Measurements from ENCODE around the gene TIGD1. TPM values are rescaled to one million over a fixed set of nuclear protein-coding genes. Genes with fewer than 3 reads are reported as not detected.

TIGD1 gene
- total RNA-seq, 4 donors from 2014 or later = 1.2 to 6.5 (median 2.8) TPM

- ATAC-seq = no peak
- Histone ChIP-seq H3K36me3 (no peaks in the 10 kb centered on the region), H3K27ac (no peak overlapping the region), H3K4me1 (peaks cover 0 to 44% (median 25%) of the 10 kb centered on the region in 3 donors), H3K9me3 (no peaks in the 10 kb centered on the region), H3K27me3 (peaks cover 78% of the 10 kb centered on the region), H3K4me3 (no peak overlapping the region)
- TF ChIP-seq EP300 (IDR thresholded peaks at IDR 0.05) = no peak
- TF ChIP-seq CTCF (IDR thresholded peaks at IDR 0.05) = no peak
- TF ChIP-seq POLR2A (IDR thresholded peaks at IDR 0.05) = no peak
- no peak for TF ChIP-seq POLR2AphosphoS5 (IDR thresholded peaks at IDR 0.05)
- 74 to 100% methylated on average over 5 to 6 of the region's 14 CpGs for WGBS, 2 donors (ENCODE audit: low coverage in 1 of 2)
These were observed 29.3 kb downstream of the TIGD1 start for GRCh38 chr2:232521098-232521497.

- peaks cover 0 to 38% (median 21%) of the 10 kb centered on the region in 3 donors for H3K4me1 ChIP-seq
- ATAC-seq = no peak
- H3K27ac ChIP-seq = no peak overlapping the region
- H3K36me3 ChIP-seq = no peaks in the 10 kb centered on the region
- WGBS, 2 donors (ENCODE audit: low coverage in 1 of 2) = 70% methylated on average over 2 of the region's 15 CpGs; no CpG with 5 or more reads in 1 of the 2 donors
- no peaks in the 10 kb centered on the region for H3K9me3 ChIP-seq
- H3K4me3 ChIP-seq = no peak overlapping the region
- no peak for TF ChIP-seq EP300 (IDR thresholded peaks at IDR 0.05)
- no peak for TF ChIP-seq CTCF (IDR thresholded peaks at IDR 0.05)
- TF ChIP-seq POLR2A (IDR thresholded peaks at IDR 0.05) = no peak
- no peak for TF ChIP-seq POLR2AphosphoS5 (IDR thresholded peaks at IDR 0.05)
- peaks cover 72% of the 10 kb centered on the region for H3K27me3 ChIP-seq
These were observed 29.9 kb downstream of the TIGD1 start for GRCh38 chr2:232520489-232520888.

- H3K4me3 ChIP-seq = no peak within 1 kb of the TSS
- WGBS, 2 donors (ENCODE audit: low coverage in 1 of 2) = 45% methylated on average over 2 of the region's 19 CpGs; no CpG with 5 or more reads in 1 of the 2 donors
- ATAC-seq = no peak
- H3K36me3 ChIP-seq = no peaks in the 10 kb centered on the region
- H3K4me1 ChIP-seq = peaks cover 0 to 32% (median 18%) of the 10 kb centered on the region in 3 donors
- H3K9me3 ChIP-seq = no peaks in the 10 kb centered on the region
- H3K27ac ChIP-seq = no peak within 1 kb of the TSS
- TF ChIP-seq POLR2A (IDR thresholded peaks at IDR 0.05) (no peak), CTCF (IDR thresholded peaks at IDR 0.05) (no peak), EP300 (IDR thresholded peaks at IDR 0.05) (no peak), POLR2AphosphoS5 (IDR thresholded peaks at IDR 0.05) (no peak)
- H3K27me3 ChIP-seq = peaks cover 65% of the 10 kb centered on the region
These were observed 30.5 kb downstream of the TIGD1 start, which contains the start of gene PRSS56 for GRCh38 chr2:232519581-232520438. Gene PRSS56, plus strand, starts transcription at chr2:232520388. Its CDS starts 211 bp downstream, at chr2:232520599.

- no peaks in the 10 kb centered on the region for H3K36me3 ChIP-seq
- peaks cover 0 to 24% (median 15%) of the 10 kb centered on the region in 3 donors for H3K4me1 ChIP-seq
- no peak overlapping the region for H3K27ac ChIP-seq
- TF ChIP-seq CTCF (IDR thresholded peaks at IDR 0.05) (no peak), EP300 (IDR thresholded peaks at IDR 0.05) (no peak), POLR2AphosphoS5 (IDR thresholded peaks at IDR 0.05) (no peak), POLR2A (IDR thresholded peaks at IDR 0.05) (no peak)
- H3K4me3 ChIP-seq = no peak overlapping the region
- WGBS, 2 donors (ENCODE audit: low coverage in 1 of 2) = 53 to 74% methylated on average over 3 of the region's 6 CpGs
- H3K9me3 ChIP-seq = no peaks in the 10 kb centered on the region
- peaks cover 55% of the 10 kb centered on the region for H3K27me3 ChIP-seq
- ATAC-seq = no peak
These were observed 31.5 kb downstream of the TIGD1 start for GRCh38 chr2:232518844-232519243.
